ENCODE measurements around the gene SPSB3. TPM values are rescaled to one million over a fixed set of nuclear protein-coding genes. Genes with fewer than 3 reads are reported as not detected.

Gene SPSB3
- total and polyA plus RNA-seq, 2 experiments from 2014 or later = 27.1 to 34.7 TPM

GRCh38 chr16:1784977-1785845 is 2.8 kb upstream of the SPSB3 start (continued):
- no peak for TF ChIP-seq CTCF (conservative IDR thresholded peaks at IDR 0.05; ENCODE audit: low read depth in 2 of 2)

DNA sequence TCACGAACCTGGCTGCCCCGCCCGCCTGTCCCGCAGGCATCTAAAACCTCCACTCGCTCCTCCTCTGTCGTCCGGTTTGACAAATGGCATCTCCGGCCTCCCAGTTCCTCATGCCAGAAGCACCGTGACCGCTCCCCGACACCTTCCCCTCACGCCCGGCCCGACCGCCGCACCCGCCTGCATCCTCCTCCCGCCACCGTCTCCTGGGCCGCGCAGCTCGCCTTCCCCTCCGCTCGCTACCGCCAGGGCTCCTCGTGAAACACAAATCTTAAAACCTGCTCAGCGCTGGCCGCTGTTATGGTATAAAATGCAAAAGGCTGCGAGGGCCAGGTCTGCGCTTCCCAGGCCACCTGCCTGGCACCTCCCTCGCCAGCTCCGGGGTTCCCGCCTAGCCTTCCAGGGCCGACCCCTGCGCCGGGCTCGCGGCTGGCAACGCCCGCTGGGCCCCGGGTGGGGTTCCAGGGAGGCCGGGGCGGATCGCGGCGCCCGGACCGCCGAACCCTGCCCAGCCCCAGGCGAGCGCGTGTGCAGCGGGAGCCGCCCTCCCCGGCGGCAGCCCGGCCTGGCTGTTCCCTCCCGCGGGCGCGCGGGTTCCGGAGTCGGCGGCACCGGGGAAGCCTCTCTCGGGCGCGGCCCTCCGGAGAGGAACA is 488 bp downstream of the SPSB3 start:
- H3K4me2 ChIP-seq = peak overlapping the region; percentile 95
- H3K79me2 ChIP-seq (replicated peaks; ENCODE audit: insufficient read depth) = peaks cover 35% of the 10 kb centered on the region
- peaks cover 5% of the 10 kb centered on the region for H3K4me1 Mint-ChIP-seq
- peaks cover 12% of the 10 kb centered on the region; the same call in 2 of the 3 replicates for H3K36me3 Mint-ChIP-seq (ENCODE audit: low read depth)
- H4K20me1 ChIP-seq (replicated peaks; ENCODE audit: insufficient read depth) = peaks cover 27% of the 10 kb centered on the region
- peaks cover 7% of the 10 kb centered on the region; the same call in 1 of the 3 replicates for H3K9me3 Mint-ChIP-seq
- no peaks in the 10 kb centered on the region for H3K36me3 ChIP-seq (ENCODE audit: insufficient read depth)
- no peak; the same call in 1 of the 3 replicates for ATAC-seq
- H3K4me3 Mint-ChIP-seq = peak overlapping the region; percentile 90
- peak overlapping the region; percentile 98 for H3K4me3 ChIP-seq
- peaks cover 37% of the 10 kb centered on the region for H3K27me3 Mint-ChIP-seq (ENCODE audit: insufficient read depth, low read depth, poor library complexity)
- no peak overlapping the region for H3K27ac ChIP-seq (ENCODE audit: low read depth)
- no peak overlapping the region for H2AFZ ChIP-seq
- peak; percentile 63 for DNase-seq (ENCODE audit: low spot score)
- 0 out of 2 replicates have a peak, but pooled peaks cover 3% of the 10 kb centered on the region for H3F3A ChIP-seq (replicated peaks; ENCODE audit: low read depth)
- H3K27me3 ChIP-seq (ENCODE audit: insufficient read depth) = no peaks in the 10 kb centered on the region
- no peaks in the 10 kb centered on the region for H3K9me2 ChIP-seq (ENCODE audit: insufficient read depth)
- peaks cover 4% of the 10 kb centered on the region; the same call in 1 of the 2 replicates for H3K4me1 ChIP-seq (ENCODE audit: insufficient read depth)
- peak overlapping the region; percentile 92 for H3K27ac Mint-ChIP-seq
- TF ChIP-seq CTCF (conservative IDR thresholded peaks at IDR 0.05; ENCODE audit: low read depth in 2 of 2) (no peak), ZNF331 (CRISPR knock-in tag; IDR thresholded peaks at IDR 0.05; ENCODE audit: low read depth) (no peak), JUNB (IDR thresholded peaks at IDR 0.05; ENCODE audit: unreplicated experiment) (no peak), CREB1 (CRISPR knock-in tag; IDR thresholded peaks at IDR 0.05; ENCODE audit: low read depth) (no peak), NANOG (IDR thresholded peaks at IDR 0.05; ENCODE audit: borderline replicate concordance) (no peak), STAT1 (IDR thresholded peaks at IDR 0.05; ENCODE audit: unreplicated experiment) (no peak), ETS1 (IDR thresholded peaks at IDR 0.05) (no peak), POLR2AphosphoS5 (IDR thresholded peaks at IDR 0.05; ENCODE audit: low read depth) (no peak), EZH2phosphoT487 (IDR thresholded peaks at IDR 0.05; ENCODE audit: unreplicated experiment) (no peak), ZNF114 (CRISPR knock-in tag; IDR thresholded peaks at IDR 0.05) (no peak)
- TF ChIP-seq, protein P1, sequence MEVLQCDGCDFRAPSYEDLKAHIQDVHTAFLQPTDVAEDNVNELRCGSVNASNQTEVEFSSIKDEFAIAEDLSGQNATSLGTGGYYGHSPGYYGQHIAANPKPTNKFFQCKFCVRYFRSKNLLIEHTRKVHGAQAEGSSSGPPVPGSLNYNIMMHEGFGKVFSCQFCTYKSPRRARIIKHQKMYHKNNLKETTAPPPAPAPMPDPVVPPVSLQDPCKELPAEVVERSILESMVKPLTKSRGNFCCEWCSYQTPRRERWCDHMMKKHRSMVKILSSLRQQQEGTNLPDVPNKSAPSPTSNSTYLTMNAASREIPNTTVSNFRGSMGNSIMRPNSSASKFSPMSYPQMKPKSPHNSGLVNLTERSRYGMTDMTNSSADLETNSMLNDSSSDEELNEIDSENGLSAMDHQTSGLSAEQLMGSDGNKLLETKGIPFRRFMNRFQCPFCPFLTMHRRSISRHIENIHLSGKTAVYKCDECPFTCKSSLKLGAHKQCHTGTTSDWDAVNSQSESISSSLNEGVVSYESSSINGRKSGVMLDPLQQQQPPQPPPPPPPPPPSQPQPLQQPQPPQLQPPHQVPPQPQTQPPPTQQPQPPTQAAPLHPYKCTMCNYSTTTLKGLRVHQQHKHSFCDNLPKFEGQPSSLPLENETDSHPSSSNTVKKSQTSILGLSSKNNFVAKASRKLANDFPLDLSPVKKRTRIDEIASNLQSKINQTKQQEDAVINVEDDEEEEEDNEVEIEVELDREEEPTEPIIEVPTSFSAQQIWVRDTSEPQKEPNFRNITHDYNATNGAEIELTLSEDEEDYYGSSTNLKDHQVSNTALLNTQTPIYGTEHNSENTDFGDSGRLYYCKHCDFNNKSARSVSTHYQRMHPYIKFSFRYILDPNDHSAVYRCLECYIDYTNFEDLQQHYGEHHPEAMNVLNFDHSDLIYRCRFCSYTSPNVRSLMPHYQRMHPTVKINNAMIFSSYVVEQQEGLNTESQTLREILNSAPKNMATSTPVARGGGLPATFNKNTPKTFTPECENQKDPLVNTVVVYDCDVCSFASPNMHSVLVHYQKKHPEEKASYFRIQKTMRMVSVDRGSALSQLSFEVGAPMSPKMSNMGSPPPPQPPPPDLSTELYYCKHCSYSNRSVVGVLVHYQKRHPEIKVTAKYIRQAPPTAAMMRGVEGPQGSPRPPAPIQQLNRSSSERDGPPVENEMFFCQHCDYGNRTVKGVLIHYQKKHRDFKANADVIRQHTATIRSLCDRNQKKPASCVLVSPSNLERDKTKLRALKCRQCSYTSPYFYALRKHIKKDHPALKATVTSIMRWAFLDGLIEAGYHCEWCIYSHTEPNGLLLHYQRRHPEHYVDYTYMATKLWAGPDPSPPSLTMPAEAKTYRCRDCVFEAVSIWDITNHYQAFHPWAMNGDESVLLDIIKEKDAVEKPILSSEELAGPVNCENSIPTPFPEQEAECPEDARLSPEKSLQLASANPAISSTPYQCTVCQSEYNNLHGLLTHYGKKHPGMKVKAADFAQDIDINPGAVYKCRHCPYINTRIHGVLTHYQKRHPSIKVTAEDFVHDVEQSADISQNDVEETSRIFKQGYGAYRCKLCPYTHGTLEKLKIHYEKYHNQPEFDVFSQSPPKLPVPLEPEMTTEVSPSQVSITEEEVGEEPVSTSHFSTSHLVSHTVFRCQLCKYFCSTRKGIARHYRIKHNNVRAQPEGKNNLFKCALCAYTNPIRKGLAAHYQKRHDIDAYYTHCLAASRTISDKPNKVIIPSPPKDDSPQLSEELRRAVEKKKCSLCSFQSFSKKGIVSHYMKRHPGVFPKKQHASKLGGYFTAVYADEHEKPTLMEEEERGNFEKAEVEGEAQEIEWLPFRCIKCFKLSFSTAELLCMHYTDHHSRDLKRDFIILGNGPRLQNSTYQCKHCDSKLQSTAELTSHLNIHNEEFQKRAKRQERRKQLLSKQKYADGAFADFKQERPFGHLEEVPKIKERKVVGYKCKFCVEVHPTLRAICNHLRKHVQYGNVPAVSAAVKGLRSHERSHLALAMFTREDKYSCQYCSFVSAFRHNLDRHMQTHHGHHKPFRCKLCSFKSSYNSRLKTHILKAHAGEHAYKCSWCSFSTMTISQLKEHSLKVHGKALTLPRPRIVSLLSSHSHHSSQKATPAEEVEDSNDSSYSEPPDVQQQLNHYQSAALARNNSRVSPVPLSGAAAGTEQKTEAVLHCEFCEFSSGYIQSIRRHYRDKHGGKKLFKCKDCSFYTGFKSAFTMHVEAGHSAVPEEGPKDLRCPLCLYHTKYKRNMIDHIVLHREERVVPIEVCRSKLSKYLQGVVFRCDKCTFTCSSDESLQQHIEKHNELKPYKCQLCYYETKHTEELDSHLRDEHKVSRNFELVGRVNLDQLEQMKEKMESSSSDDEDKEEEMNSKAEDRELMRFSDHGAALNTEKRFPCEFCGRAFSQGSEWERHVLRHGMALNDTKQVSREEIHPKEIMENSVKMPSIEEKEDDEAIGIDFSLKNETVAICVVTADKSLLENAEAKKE (CRISPR knock-in tag; IDR thresholded peaks at IDR 0.05) = no peak

Data from GM23338 (cell line).